ENCODE data around the gene CD72.

DNA sequence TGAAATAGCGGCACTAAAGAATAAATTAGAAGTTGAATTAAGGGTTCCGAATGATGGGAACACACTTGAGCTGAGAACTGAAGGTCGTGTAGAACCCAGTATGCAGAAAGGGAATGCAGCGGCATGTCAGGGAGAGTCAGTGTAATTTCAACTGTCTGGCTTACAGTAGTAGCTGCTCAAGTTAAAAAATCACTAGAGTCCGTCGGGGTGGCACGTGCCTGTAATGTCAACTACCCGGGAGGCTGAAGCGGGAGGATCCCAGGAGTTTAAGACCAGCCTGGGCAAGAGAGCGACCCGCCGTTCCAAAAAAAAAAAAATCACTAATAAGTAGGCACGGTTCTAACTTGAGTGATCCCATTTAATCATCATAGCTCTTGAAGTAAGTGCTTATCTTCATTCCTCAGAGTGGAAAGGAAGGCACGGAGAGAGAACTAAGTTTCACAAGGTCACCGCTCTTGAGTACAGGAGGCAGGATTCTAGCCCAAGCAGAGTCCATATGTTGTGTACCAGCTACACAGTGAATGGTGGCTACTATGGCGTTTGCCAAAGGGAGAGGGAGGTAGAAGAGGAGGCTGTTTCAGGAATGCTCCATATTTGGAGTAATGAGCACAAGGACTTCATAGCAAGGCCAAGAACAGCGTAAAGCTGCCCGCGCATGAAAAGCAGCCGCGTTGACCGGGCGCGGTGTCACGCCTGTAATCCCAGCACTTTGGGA, 38.8 kb upstream of the CD72 start:
- TF ChIP-seq TCF7L2 (IDR thresholded peaks at IDR 0.05; ENCODE audit: borderline replicate concordance, low read depth, low read length) (no peak), ZNF239 (tag by site-specific recombination; IDR thresholded peaks at IDR 0.05) (no peak), ZBTB17 (tag by site-specific recombination; IDR thresholded peaks at IDR 0.05) (no peak), ZNF510 (tag by site-specific recombination; IDR thresholded peaks at IDR 0.05; ENCODE audit: insufficient replicate concordance) (no peak), ZNF121 (tag by site-specific recombination; IDR thresholded peaks at IDR 0.05) (no peak), OVOL3 (tag by site-specific recombination; IDR thresholded peaks at IDR 0.05) (no peak)
- TF ChIP-seq, protein P1, sequence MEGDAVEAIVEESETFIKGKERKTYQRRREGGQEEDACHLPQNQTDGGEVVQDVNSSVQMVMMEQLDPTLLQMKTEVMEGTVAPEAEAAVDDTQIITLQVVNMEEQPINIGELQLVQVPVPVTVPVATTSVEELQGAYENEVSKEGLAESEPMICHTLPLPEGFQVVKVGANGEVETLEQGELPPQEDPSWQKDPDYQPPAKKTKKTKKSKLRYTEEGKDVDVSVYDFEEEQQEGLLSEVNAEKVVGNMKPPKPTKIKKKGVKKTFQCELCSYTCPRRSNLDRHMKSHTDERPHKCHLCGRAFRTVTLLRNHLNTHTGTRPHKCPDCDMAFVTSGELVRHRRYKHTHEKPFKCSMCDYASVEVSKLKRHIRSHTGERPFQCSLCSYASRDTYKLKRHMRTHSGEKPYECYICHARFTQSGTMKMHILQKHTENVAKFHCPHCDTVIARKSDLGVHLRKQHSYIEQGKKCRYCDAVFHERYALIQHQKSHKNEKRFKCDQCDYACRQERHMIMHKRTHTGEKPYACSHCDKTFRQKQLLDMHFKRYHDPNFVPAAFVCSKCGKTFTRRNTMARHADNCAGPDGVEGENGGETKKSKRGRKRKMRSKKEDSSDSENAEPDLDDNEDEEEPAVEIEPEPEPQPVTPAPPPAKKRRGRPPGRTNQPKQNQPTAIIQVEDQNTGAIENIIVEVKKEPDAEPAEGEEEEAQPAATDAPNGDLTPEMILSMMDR (tag by site-specific recombination; IDR thresholded peaks at IDR 0.05), result no peak
- TF ChIP-seq, protein P2, sequence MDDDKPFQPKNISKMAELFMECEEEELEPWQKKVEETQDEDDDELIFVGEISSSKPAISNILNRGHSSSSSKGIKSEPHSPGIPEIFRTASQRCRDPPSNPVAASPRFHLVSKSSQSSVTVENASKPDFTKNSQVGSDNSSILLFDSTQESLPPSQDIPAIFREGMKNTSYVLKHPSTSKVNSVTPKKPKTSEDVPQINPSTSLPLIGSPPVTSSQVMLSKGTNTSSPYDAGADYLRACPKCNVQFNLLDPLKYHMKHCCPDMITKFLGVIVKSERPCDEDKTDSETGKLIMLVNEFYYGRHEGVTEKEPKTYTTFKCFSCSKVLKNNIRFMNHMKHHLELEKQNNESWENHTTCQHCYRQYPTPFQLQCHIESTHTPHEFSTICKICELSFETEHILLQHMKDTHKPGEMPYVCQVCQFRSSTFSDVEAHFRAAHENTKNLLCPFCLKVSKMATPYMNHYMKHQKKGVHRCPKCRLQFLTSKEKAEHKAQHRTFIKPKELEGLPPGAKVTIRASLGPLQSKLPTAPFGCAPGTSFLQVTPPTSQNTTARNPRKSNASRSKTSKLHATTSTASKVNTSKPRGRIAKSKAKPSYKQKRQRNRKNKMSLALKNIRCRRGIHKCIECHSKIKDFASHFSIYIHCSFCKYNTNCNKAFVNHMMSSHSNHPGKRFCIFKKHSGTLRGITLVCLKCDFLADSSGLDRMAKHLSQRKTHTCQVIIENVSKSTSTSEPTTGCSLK (tag by site-specific recombination; IDR thresholded peaks at IDR 0.05), result no peak
- TF ChIP-seq, protein P3, sequence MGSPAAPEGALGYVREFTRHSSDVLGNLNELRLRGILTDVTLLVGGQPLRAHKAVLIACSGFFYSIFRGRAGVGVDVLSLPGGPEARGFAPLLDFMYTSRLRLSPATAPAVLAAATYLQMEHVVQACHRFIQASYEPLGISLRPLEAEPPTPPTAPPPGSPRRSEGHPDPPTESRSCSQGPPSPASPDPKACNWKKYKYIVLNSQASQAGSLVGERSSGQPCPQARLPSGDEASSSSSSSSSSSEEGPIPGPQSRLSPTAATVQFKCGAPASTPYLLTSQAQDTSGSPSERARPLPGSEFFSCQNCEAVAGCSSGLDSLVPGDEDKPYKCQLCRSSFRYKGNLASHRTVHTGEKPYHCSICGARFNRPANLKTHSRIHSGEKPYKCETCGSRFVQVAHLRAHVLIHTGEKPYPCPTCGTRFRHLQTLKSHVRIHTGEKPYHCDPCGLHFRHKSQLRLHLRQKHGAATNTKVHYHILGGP (tag by site-specific recombination; IDR thresholded peaks at IDR 0.05), result no peak

Data from HEK293 (cell line).